Hepatocyte (in vitro differentiated cells): Measurements from ENCODE around the gene GPR155.
"Not testable (repeated sequence)": the region's sequence is repeated elsewhere in the genome, so short reads cannot be mapped to it uniquely, and the experiment has no call there.

Source experiments
- CTCF ChIP-seq: fragments of 200-600 bp; sonication (generic); IDR thresholded peaks from 2 replicates; pipeline ENCODE4 v1.5.1; 2016; ENCODE audit warnings: antibody characterized with exemption, mild to moderate bottlenecking; ENCODE audit not compliant: poor library complexity
- EZH2 ChIP-seq: fragments of 200-600 bp; sonication (generic); IDR thresholded peaks from 2 replicates; pipeline ENCODE4 v1.6.1; 2016; ENCODE audit warnings: antibody characterized with exemption, mild to moderate bottlenecking, borderline replicate concordance
- EZH2phosphoT487 ChIP-seq: fragments of 200-600 bp; sonication (generic); IDR thresholded peaks from one replicate; pipeline ENCODE4 v1.6.1; 2018; ENCODE audit warnings: antibody characterized with exemption, mild to moderate bottlenecking, low read depth, moderate library complexity; ENCODE audit not compliant: unreplicated experiment, severe bottlenecking

DNA sequence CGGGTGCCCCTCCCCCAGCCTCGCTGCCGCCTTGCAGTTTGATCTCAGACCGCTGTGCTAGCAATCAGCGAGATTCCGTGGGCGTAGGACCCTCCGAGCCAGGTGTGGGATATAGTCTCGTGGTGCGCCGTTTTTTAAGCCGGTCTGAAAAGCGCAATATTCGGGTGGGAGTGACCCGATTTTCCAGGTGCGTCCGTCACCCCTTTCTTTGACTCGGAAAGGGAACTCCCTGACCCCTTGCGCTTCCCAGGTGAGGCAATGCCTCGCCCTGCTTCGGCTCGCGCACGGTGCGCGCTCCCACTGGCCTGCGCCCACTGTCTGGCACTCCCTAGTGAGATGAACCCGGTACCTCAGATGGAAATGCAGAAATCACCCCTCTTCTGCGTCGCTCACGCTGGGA lies 76.8 kb downstream of the GPR155 start:
- TF ChIP-seq CTCF, EZH2, EZH2phosphoT487: not testable (repeated sequence)
